HL-60 (cell line): ENCODE measurements around the gene RNF25.

Experiments
- CTCF ChIP-seq: IDR thresholded peaks from one replicate; pipeline ENCODE4 v1.5.1; 2011; ENCODE audit warnings: low read length, control low read depth, inconsistent platforms; ENCODE audit not compliant: insufficient read depth
- TF ChIP-seq, protein P1 (sequence below): IDR thresholded peaks from 2 replicates; pipeline ENCODE4 v1.6.1; 2012; ENCODE audit warnings: low read depth; ENCODE audit not compliant: insufficient replicate concordance

GRCh38 chr2:218717262-218717661 is 45.5 kb upstream of the RNF25 start:
- TF ChIP-seq CTCF: no peak
- TF ChIP-seq, protein P1, sequence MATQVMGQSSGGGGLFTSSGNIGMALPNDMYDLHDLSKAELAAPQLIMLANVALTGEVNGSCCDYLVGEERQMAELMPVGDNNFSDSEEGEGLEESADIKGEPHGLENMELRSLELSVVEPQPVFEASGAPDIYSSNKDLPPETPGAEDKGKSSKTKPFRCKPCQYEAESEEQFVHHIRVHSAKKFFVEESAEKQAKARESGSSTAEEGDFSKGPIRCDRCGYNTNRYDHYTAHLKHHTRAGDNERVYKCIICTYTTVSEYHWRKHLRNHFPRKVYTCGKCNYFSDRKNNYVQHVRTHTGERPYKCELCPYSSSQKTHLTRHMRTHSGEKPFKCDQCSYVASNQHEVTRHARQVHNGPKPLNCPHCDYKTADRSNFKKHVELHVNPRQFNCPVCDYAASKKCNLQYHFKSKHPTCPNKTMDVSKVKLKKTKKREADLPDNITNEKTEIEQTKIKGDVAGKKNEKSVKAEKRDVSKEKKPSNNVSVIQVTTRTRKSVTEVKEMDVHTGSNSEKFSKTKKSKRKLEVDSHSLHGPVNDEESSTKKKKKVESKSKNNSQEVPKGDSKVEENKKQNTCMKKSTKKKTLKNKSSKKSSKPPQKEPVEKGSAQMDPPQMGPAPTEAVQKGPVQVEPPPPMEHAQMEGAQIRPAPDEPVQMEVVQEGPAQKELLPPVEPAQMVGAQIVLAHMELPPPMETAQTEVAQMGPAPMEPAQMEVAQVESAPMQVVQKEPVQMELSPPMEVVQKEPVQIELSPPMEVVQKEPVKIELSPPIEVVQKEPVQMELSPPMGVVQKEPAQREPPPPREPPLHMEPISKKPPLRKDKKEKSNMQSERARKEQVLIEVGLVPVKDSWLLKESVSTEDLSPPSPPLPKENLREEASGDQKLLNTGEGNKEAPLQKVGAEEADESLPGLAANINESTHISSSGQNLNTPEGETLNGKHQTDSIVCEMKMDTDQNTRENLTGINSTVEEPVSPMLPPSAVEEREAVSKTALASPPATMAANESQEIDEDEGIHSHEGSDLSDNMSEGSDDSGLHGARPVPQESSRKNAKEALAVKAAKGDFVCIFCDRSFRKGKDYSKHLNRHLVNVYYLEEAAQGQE: no peak
